Measurements from ENCODE around the gene MSGN1.
A peak's percentile ranks its signal among the peaks of the same experiment; 100 is the strongest.

MSGN1 gene

DNA sequence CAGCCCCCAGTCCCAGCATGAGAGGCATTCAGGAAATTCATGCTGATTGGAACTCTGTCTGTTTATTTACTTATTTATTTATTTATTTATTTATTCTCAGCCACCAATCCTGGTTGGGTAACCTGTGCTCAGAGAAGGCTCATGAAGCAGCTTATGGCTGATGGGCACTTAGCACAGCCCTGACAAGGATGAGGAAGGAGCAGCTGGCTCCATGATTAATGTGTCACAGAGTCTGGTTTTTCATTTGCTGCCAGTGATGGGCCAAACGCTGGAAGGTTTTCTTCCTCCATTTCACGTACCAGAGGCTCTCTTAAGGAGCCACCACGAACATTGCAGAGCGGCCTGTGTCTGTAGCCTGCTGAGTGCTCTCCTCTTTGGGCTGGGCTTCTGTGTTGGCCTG lies 33.9 kb downstream of the MSGN1 start:
- DNase-seq = no peak

DNA sequence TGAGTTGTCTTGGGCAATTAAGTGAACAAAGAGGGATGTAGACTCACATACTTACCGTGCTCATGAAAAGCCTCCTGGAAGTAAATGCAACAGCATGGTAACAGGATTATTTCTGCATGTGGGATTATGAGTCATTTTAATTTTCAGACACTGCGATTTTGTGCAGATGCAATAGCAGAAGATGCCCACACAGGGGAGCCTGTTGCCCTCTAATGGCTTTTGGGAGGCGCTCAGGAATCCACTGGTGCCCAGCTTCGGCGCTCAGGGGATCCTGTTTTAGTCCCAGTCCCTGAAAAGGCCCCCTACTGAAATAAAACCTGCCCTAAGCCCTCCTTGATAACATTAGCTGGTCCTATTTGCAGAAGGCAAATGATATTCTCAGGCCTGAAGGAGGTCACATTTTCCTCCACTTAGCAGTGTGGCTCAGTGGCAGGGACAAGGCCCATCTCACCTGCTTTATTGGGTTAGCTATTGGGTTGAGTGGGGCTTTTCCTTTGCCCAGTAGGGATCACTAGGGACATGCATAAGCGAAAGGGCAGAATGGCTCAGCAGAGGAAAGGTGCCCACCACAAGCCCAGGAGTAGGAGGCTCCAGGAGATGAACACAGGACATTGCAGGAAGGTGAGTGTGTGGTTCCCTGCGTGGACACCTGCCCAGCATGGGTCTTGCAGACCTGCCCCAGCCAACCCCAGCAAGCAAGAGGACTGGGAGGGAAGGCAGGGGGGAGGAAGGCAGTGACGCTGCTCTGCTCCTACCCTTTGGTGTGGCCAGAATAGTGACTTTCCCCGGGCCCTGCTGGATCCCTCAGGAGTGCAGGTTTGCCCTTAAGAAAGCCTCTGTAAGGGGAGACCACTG lies 35.7 kb downstream of the MSGN1 start:
- peak; percentile 78 for DNase-seq

DNA sequence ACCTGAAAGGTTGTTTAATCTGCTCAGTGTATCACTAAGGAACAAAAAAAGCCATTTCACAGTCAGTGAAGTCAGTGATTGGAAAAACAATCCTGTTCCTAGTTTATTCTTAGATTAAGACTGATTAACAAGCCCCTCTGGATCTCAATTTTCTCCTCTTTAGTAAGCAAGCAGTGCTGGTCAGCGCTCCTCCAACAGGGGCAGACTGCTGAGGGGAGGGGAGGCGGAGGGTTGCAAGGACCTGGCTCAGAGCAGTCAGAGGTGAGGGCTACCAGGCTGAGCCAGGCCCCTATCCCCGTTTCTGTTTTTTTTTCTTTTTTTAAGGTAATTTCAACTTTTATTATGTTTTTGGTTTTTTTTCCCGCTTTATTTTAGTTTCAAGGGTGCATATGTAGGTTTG lies 37.5 kb downstream of the MSGN1 start:
- no peak for DNase-seq

DNA sequence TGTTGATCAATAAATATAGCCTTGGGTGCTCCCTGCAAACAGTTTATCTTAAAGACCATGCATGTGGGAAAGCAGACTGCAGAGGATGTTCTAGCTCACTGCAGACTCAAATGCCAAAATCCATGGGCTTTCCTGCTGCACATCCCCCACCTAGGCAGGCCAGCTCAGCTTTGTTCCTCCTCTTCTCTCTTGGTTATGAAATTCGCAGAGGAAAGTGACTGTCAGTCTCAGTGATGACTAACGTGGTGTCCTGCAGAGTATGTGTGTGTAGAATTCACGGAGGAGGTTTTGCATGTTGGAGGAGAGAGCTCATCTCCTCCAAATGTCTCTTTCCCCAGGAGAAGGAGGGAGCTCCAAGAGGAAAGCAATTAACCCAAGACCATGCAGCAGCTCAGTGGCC lies 40.8 kb downstream of the MSGN1 start:
- DNase-seq = no peak

DNA sequence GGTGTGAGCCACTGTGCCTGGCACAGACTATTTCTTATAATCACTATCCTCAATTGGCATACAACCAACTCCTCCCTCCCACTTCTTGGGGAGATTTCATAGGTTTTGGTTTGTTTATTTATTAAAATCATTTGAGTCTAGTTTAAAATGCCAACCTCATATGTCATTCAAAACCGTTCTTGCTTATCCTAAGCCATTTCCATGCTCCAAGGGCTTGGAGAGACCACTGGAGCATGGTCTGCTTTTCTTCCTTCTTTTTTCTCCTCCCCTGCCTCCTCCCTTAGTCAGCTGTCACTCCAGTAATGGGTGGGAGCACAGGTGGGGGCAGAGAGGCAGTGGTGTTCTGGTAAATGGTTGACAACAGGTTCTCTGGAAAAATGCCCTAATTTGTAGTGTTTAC lies 41.8 kb downstream of the MSGN1 start:
- DNase-seq = no peak

DNA sequence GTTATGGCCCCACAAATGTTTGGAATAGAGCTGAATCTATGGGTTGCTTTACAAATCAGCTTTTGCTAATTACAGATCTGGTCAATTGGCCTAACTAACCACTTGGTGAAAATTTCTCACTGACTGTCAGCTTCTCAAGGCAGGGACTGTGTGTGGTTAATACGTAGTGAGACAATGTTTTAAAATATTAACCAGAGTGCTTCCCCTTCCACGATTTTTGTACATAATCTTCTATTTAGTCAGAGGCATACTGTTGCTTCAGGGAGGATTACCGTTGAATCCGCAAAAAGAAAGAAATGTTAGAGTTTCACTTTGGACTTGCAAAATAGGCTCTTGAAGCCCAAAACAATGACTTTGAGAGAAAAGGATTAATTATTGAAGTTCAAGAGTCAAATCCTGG lies 47.3 kb downstream of the MSGN1 start:
- no peak for DNase-seq

DNA sequence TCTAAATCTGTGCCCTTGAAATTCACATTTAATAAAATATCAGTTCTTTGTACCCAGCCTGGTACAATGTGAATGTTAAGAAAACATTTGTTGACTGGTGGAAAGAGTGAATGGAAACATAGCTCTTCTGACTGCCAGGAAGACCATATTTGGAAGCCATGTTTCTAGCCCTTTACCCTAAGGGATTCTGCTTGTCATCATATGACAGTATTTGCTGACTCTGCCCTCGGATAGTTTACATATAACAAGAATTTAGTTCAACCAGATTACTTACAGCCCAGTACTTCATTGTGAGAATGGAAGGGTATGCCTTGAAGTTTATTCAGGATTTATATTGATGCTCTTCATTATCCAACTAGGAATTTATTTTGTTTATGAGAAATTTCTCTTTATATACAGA lies 48.4 kb downstream of the MSGN1 start:
- DNase-seq = no peak

DNA sequence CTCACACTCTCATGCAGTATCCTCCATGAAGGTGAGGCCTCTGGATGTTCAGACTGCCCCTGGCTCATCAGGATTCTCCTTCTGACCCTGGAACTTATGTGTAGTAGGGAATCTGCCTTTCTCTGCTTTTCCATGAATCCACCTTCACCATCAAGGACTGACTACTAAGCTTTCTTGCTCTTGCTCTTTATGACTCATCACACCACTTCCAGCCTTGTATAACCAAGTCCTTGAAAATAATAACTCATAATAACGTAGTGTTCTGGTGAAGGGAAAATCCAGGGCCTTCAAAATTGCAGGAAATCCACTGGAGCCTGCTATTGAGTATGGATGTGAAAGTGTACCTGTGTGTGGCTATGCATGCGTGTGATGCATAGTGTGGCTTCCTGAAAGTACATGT lies 50.9 kb downstream of the MSGN1 start:
- DNase-seq = peak; percentile 48
